NOMO-1 treated with dmso at 0.1 percent for 144 hours (cell line): Measurements from ENCODE around the gene FBXW9.
"Not testable (repeated sequence)": the region's sequence is repeated elsewhere in the genome, so short reads cannot be mapped to it uniquely, and the experiment has no call there.

Experiments used
- DNase-seq: peaks from one replicate; lab custom pipeline; 2025; ENCODE audit not compliant: unreplicated experiment; lab: John Stamatoyannopoulos, UW

The FBXW9 gene

DNA sequence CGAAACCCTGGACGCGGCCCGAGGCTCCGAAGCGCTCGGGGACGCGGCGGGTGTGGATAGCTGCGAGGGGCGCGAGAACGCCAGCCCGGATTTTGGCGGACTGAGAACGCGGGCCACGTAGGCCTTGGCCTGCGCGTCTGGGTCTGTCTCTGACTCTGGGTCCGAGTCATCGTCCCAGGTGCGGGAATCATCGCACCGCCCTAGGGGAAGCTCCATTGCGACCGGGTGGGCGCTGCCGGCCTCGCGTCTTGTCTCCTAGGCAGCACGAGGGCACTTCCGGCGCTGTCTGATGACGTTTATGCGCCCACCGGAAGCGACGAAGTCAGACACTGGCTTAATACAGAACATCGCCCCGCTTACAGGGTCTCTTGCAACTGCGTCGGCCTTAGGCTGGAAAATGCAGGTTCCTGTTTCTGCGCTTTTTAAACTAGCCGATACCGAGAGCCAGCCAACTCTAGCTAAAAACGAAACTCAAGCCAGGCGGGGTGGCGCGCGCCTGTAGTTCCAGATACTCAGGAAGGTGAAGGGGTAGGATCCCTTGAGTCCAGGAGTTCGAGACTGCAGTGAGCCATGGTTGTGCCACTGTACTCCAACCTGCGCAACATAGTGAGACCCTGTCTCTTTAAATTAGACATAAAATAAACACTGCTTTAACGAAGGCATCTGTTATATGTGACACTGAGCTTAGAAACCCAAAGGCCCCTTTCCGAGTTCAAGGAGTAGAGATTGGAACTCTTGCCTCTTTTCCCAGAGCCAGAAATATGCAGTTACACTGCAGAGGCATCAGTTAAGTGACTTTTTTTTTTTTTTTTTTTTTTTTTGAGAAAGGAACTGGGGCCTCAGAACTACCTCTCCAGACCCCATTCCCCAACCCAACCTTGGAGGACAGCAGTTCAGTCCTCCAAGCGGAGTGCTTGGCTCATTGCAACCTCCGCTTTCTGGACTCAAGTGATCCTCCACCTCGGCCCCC, at the start of gene FBXW9:
Gene FBXW9, minus strand, starts transcription at position 266 of the 970 bp plus-strand sequence. Its CDS starts 50 bp downstream, at position 216.
- DNase-seq, result peak; percentile 83

GRCh38 chr19:12745166-12745897, 48.9 kb upstream of the FBXW9 start:
- no peak for DNase-seq

DNA sequence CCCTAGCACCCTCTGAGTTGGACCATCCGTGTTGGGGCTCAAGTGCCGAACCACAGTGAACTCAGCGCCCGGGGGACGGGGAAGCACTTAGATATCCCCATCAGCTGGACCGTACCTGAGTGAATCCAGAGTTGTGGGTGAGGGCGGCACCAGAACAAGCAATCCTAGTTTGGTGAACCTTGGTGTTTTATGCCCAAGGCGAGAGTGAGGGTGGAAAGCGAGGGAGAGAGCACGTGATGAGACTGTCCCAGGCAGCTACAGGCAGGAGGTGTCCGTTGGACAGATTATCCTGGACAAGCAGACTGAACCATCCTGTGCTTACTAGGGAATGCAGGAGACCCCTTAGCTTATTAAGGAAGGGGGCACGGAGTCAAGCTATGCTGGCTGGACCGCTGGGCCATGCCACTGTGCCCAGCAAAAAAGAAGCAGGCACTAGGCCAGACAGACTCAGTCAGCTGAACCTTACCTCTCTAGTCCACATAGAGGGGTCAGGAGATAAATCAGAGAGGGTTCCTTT, 41.5 kb upstream of the FBXW9 start:
- no peak for DNase-seq

- DNase-seq, result peak; percentile 93
Measured at GRCh38 chr19:12736995-12737834, 40.8 kb upstream of the FBXW9 start, which contains the start of gene GET3. Gene GET3 (plus strand): TSS chr19:12737497. CDS start chr19:12737506, 9 bp downstream.

DNA sequence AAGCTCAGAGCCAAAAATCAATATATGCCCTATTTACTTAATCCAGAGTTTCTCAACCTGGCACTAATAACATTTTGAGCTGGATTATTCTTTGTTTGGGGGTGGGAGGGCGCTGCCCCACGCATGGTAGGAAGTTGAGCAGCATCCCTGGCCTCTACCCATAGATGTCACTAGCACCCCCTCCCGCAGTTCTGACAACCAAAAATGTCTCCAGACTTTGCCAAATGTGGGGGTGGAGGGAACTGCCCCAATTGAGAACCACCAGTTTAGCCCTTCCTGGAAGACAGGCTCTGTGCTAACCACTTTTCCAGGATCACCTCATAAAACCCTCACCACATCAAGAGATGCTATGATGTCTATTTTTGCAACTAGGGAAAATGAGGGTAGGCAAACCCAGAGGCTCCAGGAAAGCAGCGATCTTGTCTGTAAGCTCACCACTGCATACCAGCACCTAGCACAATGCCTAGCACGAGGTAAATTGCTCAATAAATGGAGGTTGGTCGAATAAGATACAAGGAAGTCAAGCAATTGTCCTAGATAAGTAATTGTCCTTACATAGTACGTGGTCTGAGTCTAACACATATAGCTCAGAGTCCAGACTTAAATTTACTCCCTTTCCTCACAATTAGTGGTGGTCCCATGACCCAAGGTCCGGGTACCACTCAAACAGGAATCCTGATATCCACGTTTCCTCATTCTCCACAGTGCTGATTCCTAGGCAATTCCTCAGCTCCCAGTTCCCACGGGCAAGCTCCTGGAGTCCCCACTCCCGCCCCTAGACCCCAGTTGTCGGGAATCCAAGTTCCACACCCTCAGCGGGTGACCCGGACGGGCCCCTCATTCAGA, 37.2 kb upstream of the FBXW9 start:
- no peak for DNase-seq

DNA sequence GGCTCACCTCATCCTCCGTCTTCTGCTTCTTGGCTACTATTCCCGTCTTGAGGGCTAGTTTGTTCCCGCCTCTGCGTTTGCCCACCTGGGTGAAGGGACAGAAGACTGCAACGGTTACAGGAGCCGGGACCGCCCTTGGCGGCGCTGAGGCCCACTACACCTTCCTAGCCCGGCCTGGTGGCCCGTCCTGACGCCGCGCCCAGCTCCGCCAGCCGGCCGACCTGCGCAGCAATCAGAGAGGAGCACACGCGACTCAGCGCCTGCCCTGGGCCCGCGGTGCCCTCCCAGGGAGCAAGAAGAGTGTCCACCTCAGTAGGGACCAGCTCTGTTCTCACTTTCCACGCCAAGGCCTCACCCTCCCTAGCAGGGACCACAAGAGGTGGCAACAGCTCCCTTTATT, 34.9 kb upstream of the FBXW9 start:
- no peak for DNase-seq

- no peak for DNase-seq
Measured at GRCh38 chr19:12730064-12730463, 33.6 kb upstream of the FBXW9 start.

DNA sequence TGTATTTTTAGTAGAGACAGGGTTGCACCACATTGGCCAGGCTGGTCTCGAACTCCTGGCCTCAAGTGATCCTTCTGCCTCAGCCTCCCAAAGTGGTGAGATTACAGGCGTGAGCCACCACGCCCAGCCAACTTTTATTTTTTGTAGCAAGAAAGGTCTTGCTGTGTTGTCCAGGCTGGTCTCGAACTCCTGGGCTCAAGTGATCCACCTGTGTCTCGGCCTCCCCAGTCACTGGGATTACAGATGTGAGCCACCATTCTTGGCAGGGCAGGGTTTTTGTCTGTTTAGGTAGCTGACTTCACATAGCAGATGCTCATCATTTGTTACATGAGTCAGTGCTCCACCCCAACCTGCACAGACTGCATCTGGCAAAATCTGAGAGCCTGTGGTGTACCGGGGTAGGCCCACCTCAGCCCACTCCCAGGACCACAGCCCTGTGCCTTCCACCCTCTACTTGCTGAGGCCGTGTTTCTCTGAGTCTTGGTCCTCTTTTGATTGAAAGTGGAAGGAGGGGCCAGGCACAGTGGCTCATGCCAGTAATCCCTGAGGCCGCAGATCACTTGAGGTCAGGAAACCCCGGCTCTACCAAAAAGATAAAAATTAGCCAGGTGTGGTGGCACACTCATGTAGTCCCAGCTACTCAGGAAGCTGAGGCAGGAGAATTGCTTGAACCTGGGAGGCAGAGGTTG, 31.5 kb upstream of the FBXW9 start:
- DNase-seq, result no peak

DNA sequence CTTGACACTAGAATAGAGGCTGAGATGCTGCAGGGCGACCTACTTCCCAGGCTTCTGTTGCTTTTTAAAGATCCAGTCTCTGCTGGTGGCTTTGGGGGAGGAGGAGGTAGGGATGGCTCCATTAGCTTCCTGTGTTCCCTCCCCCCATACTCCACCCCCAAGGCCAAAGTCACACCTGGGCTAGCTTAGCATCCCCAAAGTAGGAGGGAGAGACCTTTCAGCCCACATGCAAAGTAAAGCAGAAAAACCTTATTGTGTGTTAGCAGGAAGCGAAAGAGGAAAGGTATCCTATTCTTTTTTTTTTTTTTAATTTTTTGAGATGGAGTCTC, 30.5 kb upstream of the FBXW9 start:
- no peak for DNase-seq

DNA sequence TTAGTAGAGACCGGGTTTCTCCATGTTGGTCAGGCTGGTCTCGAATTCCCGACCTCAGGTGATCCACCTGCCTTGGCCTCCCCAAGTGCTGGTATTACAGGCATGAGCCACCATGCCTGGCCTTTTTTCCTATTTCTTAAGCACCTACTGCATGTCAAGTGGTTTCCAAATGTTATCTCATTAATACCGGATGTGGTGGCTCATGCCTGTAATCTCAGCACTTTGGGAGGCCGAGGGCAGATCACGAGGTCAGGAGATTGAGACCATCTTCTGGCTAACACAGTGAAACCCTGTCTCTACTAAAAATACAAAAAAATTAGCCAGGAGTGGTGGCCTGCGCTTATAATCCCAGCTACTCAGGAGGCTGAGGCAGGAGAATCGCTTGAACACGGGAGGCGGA, 29.2 kb upstream of the FBXW9 start:
- DNase-seq, result not testable (repeated sequence)

DNA sequence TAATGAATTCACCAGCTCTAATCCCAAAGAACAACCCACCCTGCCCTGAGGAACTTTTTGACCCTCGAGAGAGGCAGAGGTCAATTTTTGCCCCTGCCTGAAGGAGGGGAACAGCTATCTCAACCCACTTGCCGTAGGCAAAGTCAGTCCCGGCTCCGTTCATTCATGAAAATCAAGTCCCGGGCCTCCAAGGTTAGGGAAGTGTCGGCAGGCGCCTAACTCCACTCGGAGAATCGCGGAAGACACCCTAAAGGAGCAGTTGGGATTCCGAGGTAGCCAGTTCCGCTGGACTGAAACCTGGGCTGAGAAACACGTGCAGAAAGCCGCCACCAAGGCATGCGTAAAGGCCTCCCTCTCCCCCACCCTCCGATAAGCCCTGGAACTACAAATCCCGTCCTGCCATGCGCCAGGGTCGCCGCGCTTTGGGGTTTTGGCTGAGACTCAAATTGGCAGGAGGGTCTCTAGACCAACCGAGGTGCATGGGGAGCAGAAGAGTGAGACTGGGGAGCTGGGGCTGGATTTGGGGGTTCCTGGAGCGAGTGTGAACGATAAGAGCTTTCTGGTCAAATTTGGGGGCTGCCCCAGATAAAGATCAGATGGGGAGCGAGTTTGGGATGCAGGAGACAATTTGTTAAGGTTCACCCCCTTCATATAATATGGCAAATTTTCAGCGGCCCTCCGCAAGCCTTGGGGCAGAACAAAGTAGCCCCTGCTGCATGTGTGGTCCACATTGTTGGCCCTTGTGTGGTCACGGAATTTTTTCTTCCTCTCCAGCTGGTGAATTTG, 27.4 kb upstream of the FBXW9 start, which contains the start of gene TNPO2:
Gene TNPO2, minus strand, starts transcription at position 292 of the 786 bp plus-strand sequence. CDS start 2,955 bp downstream, outside the sequence.
- peak; percentile 47 for DNase-seq

DNA sequence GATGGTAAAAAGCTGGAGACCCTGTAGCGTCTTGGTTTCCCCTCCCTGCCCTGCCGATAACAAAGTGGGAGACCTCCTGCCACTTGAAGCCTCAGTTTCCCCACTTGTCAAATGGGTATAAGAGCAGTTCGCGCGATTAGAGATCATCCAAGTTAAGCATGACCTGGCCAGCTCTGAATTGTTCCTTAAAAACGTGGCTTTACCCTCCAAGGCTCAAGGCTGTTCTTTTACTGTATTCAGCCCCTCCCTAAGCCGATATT, 26.9 kb upstream of the FBXW9 start:
- DNase-seq, result no peak

- DNase-seq, result peak; percentile 95
Measured at GRCh38 chr19:12722566-12723380, 26.3 kb upstream of the FBXW9 start.

DNA sequence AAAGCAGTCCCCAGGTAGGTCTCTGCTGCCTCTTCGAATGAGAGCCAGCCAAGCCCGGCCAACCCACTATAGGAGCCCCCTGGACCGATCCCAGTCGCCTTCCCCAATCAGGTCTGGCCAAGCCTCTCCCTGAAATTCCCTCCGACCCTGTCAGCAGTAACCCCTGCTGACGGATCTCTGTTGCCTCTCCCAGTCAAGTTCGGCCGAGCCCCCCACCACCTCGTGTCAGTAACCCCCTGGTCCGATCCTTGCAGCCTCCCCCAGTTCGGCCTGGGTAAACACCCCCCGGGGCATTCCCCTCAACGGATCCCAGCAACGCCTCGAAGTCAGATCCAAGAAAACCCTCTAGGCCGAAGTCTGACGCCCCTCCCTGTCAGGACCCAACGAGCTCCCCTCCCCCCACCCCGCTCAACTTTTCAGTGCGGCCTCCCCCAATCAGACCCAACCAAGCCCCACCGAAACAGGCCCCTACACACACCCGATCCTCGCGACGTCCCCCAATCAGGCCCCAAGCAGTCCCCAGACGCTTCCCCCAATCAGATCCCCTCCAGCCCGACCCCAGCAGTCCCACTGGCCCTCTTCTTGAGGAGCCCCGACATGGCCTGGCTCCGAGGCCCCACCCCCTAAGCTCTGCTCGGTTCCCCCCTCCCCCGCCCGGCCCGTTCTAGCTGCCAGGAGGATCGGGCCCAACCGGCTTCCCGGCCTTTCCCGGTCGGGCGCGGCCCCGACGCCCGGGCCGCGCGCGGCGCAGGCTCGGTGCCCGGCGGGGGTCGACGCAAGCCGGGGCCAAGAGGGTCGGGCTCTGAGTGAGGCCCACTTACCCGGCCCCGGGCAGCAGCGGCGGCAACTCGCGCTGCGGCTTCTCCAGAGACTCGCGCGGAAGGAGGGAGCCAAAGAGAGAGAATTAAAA, 25.5 kb upstream of the FBXW9 start:
- DNase-seq, result peak; percentile 53

DNA sequence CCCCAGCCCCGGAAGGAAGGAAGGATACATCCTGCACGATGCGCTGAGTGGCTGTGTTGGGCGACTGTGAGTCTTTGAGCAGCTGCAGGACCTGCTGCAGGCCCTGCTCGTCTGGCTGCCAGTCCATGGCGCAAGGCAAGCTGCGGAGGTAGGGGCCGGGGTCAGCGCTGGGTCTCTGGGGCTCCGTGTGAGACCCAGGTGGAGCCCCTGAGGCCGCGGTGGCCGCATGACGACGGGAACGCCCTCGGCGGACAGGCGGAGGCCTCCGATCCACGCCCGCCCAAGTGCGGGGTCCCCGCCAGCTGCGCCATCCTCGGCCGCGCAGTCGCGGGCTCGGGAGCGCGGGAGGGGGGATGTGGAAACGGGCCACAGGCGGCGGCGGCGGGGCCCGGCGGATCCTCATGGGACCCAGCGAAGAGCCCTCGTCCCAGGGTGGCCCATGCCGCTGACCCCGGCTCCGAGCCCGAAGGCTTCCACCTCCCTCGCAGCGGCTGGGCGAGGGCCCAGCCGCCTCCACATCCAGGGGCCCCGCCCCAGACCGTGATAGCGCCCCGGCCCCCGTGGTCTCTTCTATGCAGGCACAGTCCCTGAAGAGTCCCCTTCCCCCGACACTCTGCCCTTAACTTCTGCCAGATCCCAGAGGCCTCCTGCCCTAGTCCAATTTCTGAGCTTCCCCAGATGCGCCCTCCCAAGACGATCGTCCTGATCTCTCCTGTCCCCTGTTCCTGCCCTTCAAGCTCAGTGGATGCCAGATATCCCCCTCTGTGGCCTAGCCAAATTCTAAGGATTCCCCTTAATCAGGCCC, 24.6 kb upstream of the FBXW9 start:
- no peak for DNase-seq

- no peak for DNase-seq
Measured at GRCh38 chr19:12720296-12720695, 23.9 kb upstream of the FBXW9 start.
